K562 (cell line): ENCODE data around the gene MACROD2. TPM values are rescaled to one million over a fixed set of nuclear protein-coding genes. Genes with fewer than 3 reads are reported as not detected.

Experiments
- ATAC-seq: fragments of 200-7000 bp; cut with Tn5 transposase; 3 replicates; pipeline ENCODE4 v1.9.1; 2020; ENCODE audit warnings: moderate library complexity
- BruUV-seq: library from RNA; stranded (reverse); fragments of 400-500 nt; replicated peaks from 2 replicates; lab custom pipeline; 2021; lab: Mats Ljungman, UMichigan
- CTCF ChIA-PET: fragments of 300-600 bp; formaldehyde crosslinking; extraction: SDS; loops from one replicate; lab custom pipeline; 2021; ENCODE audit warnings: low intra/inter-chr PET ratio; lab: Yijun Ruan, JAX
- POLR2A ChIA-PET: fragments of 300-600, 350-650 bp; sonication (Branson Sonifier 250); formaldehyde crosslinking; extraction: SDS; loops from one replicate; lab custom pipeline; 2021; ENCODE audit warnings: antibody characterized with exemption, inconsistent platforms; lab: Yijun Ruan, JAX
- DNase-seq, 4 experiments: peaks; one replicate each; pipeline versions ENCODE4 v3.0.0 to v3.0.0-alpha.2; 2011 to 2018; ENCODE audit warnings: low spot score in 3 of 4, mixed read lengths in 3 of 4; ENCODE audit errors: extremely low read depth in 1 of 4
- FAIRE-seq: peaks from 2 replicates; lab custom pipeline; 2011; peaks lifted over from hg19 to GRCh38; lab: Jason Lieb, UNC
- H2AFZ ChIP-seq: 2 replicates; pipeline ENCODE4 v1.6.0; 2011; ENCODE audit warnings: low read depth, low read length, control low read depth, inconsistent platforms
- H3K27ac ChIP-seq: fragments of 200-600 bp; 3 replicates; pipeline ENCODE4 v1.8.0; 2011; ENCODE audit warnings: low read depth, mild to moderate bottlenecking, control low read depth, inconsistent platforms, low read length, moderate library complexity, mixed read lengths; ENCODE audit errors: extremely low read depth
- H3K27me3 ChIP-seq, 2 experiments: fragments of 300-600 bp in 1 of 2; 2 replicates in 1 of 2; 3 replicates in 1 of 2; pipeline versions ENCODE4 v1.6.0 to v1.8.0; 2011; ENCODE audit warnings: inconsistent platforms in 2 of 2, low read length in 2 of 2, mild to moderate bottlenecking in 1 of 2, mixed read lengths in 1 of 2, moderate library complexity in 1 of 2; ENCODE audit not compliant: control insufficient read depth in 2 of 2, insufficient read depth in 2 of 2
- H3K36me3 ChIP-seq: fragments of 300-600 bp; 3 replicates; pipeline ENCODE4 v1.8.0; 2011; ENCODE audit warnings: mild to moderate bottlenecking, low read length, inconsistent platforms; ENCODE audit not compliant: control insufficient read depth, insufficient read depth
- H3K4me1 ChIP-seq, 2 experiments: fragments of 200-600 bp in 1 of 2; replicated peaks in 1 of 2; 2 replicates in 1 of 2; 3 replicates in 1 of 2; pipeline versions ENCODE4 v1.5.1 to v1.8.0; 2011; ENCODE audit warnings: inconsistent platforms in 2 of 2, low read length in 2 of 2, mild to moderate bottlenecking in 1 of 2, mixed read lengths in 1 of 2, moderate library complexity in 1 of 2; ENCODE audit not compliant: control insufficient read depth in 2 of 2, insufficient read depth in 2 of 2
- H3K4me2 ChIP-seq: 2 replicates; pipeline ENCODE4 v1.6.1; 2011; ENCODE audit warnings: low read length, control low read depth, inconsistent platforms, mixed read lengths; ENCODE audit not compliant: insufficient read depth
- H3K4me3 ChIP-seq: fragments of 200-600 bp; sonication (generic), shearing (Covaris generic); 2 replicates; pipeline ENCODE4 v1.5.1; 2016; ENCODE audit warnings: control low read depth, inconsistent platforms
- H3K79me2 ChIP-seq: fragments of 200-600 bp; 3 replicates; pipeline ENCODE4 v1.8.0; 2011; ENCODE audit warnings: low read length, inconsistent platforms; ENCODE audit not compliant: control insufficient read depth, insufficient read depth
- H3K9ac ChIP-seq, 2 experiments: 2 replicates each; pipeline versions ENCODE4 v1.6.0 to v1.6.1; 2011; ENCODE audit warnings: low read depth in 2 of 2, low read length in 2 of 2, control low read depth in 1 of 2, inconsistent platforms in 1 of 2, mild to moderate bottlenecking in 1 of 2, mixed read lengths in 1 of 2; ENCODE audit not compliant: insufficient read depth in 1 of 2
- H3K9me1 ChIP-seq: one replicate; pipeline ENCODE4 v1.6.0; 2011; ENCODE audit warnings: inconsistent platforms, mild to moderate bottlenecking, low read length, moderate library complexity; ENCODE audit not compliant: control insufficient read depth, insufficient read depth
- H3K9me3 ChIP-seq: replicated peaks from 2 replicates; pipeline ENCODE4 v1.5.1; 2011; ENCODE audit warnings: low read depth, low read length, inconsistent platforms; ENCODE audit not compliant: control insufficient read depth, insufficient read depth
- H4K20me1 ChIP-seq: replicated peaks from 2 replicates; pipeline ENCODE4 v1.6.1; 2011; ENCODE audit warnings: low read length, inconsistent platforms, mixed read lengths; ENCODE audit not compliant: control insufficient read depth, insufficient read depth
- ARID3A ChIP-seq: IDR thresholded peaks from 2 replicates; pipeline ENCODE4 v1.6.1; 2012; ENCODE audit warnings: low read depth, low read length, improper control_type of control experiment, borderline replicate concordance
- CTBP1 ChIP-seq: fragments of 450-650 bp; IDR thresholded peaks from 2 replicates; pipeline ENCODE4 v1.6.1; 2016; ENCODE audit warnings: borderline replicate concordance
- ELK3 ChIP-seq: fragments of 450-650 bp; formaldehyde crosslinking; IDR thresholded peaks from 2 replicates; pipeline ENCODE4 v1.4.0; 2020; ENCODE audit warnings: mild to moderate bottlenecking
- EP400 ChIP-seq: fragments of 450-650 bp; IDR thresholded peaks from 2 replicates; pipeline ENCODE4 v1.6.1; 2017; ENCODE audit warnings: antibody characterized with exemption, mild to moderate bottlenecking, moderate library complexity
- KAT8 ChIP-seq: fragments of 450-650 bp; IDR thresholded peaks from 2 replicates; pipeline ENCODE4 v1.6.1; 2016; ENCODE audit warnings: low read depth, mild to moderate bottlenecking
- PHF20 ChIP-seq: fragments of 450-650 bp; IDR thresholded peaks from 2 replicates; pipeline ENCODE4 v1.6.1; 2018; ENCODE audit not compliant: partially characterized antibody
- POLR2H ChIP-seq: IDR thresholded peaks from 2 replicates; pipeline ENCODE4 v1.6.1; 2016; ENCODE audit warnings: missing genetic modification characterization, low read depth, mild to moderate bottlenecking, control low read depth, missing compliant biosample characterization, moderate library complexity
- POLR3A ChIP-seq: IDR thresholded peaks from 2 replicates; pipeline ENCODE4 v1.6.1; 2011; ENCODE audit warnings: borderline replicate concordance, mild to moderate bottlenecking, moderate library complexity; ENCODE audit not compliant: insufficient read length, insufficient read depth; ENCODE audit errors: extremely low read depth
- RBBP5 ChIP-seq: fragments of 200-600 bp; sonication (generic); IDR thresholded peaks from 2 replicates; pipeline ENCODE4 v1.6.1; 2012; ENCODE audit warnings: borderline replicate concordance, mild to moderate bottlenecking, low read length, control low read depth, inconsistent platforms; ENCODE audit not compliant: insufficient read depth, poor library complexity, severe bottlenecking
- ZNF174 ChIP-seq: fragments of 250-450 bp; sonication (Bioruptor Pico); IDR thresholded peaks from 2 replicates; pipeline ENCODE4 v1.4.0; 2020; ENCODE audit warnings: mild to moderate bottlenecking
- WGBS: fragments of 100-300 bp; shearing (Covaris generic); methylation state at CpG from one replicate; pipeline ENCODE4 v1.1.6; 2016; ENCODE audit warnings: low coverage, mixed read lengths; ENCODE audit not compliant: insufficient coverage; ENCODE audit errors: missing lambda C conversion rate; 5-methylcytosine and 5-hydroxymethylcytosine counted together
- in situ Hi-C: fragments of 300-500 bp; cut with MboI; formaldehyde crosslinking; loops from 4 replicates; pipeline ENCODE4 v1.15.0; 2018; ENCODE audit warnings: inconsistent platforms, mixed read lengths
- intact Hi-C: fragments of 100-400 bp; cut with micrococcal nuclease; formaldehyde crosslinking; loops from 2 replicates; pipeline ENCODE4 v1.14.2; 2022
- polyA plus RNA-seq, 8 experiments: library from polyadenylated mRNA; depleted of rRNA in 4 of 8; stranded (reverse) in 5 of 8; unstranded in 3 of 8; fragments of >200 nt; fragmentation: Nextera tagmentation in 2 of 8; fragmentation: Illumina TruSeq in 1 of 8; extraction: Ambion mirVana in 2 of 8; extraction: Trizol in 1 of 8; gene quantifications; 2 replicates each; pipeline versions ENCODE4 v1.2.1 to v1.2.3, GENCODE V29; 2011 to 2014; ENCODE audit warnings: inconsistent platforms in 1 of 8, missing spikeins in 1 of 8
- total RNA-seq, 7 experiments: library from RNA; depleted of rRNA in 6 of 7; stranded (reverse); fragments of >200 nt in 6 of 7; fragmentation: Illumina TruSeq in 2 of 7; extraction: Trizol in 2 of 7; gene quantifications; 2 replicates each; pipeline versions ENCODE4 v1.2.1 to v1.2.3, GENCODE V29; 2011 to 2021; ENCODE audit warnings: low replicate concordance in 1 of 7

Gene MACROD2
- total and polyA plus RNA-seq, 9 of the 15 experiments (the other 6 are each of a cell fraction or from before 2014, with no cell fraction given), result not detected

- TF ChIP-seq RBBP5, result no peak
- TF ChIP-seq CTBP1, result no peak
- no peak for TF ChIP-seq ARID3A
- no peak for TF ChIP-seq POLR3A
- TF ChIP-seq POLR2H (tag), result no peak
- no peak for TF ChIP-seq ZNF174 (CRISPR knock-in tag)
- TF ChIP-seq PHF20, result no peak
- no peak for TF ChIP-seq ELK3 (CRISPR knock-in tag)
Observed at GRCh38 chr20:15310361-15310760, 1315.0 kb downstream of the MACROD2 start (continued).

GRCh38 chr20:15316556-15316955, 1321.2 kb downstream of the MACROD2 start:
- Histone ChIP-seq H3K4me2 (no peak overlapping the region), H4K20me1 (no peaks in the 10 kb centered on the region), H3K9ac (no peak overlapping the region), H3K27ac (no peak overlapping the region), H3K4me3 (no peak overlapping the region), H3K27me3 (no peaks in the 10 kb centered on the region), H2AFZ (no peak overlapping the region), H3K36me3 (no peaks in the 10 kb centered on the region), H3K9me1 (no peaks in the 10 kb centered on the region), H3K9me3 (no peaks in the 10 kb centered on the region), H3K4me1 (no peaks in the 10 kb centered on the region), H3K79me2 (no peaks in the 10 kb centered on the region)
- 0% methylated on average over 1 of the region's 1 CpG for WGBS
- no peak for DNase-seq
- in situ Hi-C loops (no loop called here), intact Hi-C loops (no loop called here)
- no peak for TF ChIP-seq EP400
- TF ChIP-seq KAT8, result no peak
- no peak for FAIRE-seq
- BruUV-seq, result no TSS peak
- no peak for ATAC-seq
- CTCF ChIA-PET, result no interaction called here
- POLR2A ChIA-PET, result no interaction called here
